Loucy (cell line): ENCODE results near the gene FZD8.

ENCODE experiments used
- H2AFZ ChIP-seq: fragments of 200-600 bp; sonication (generic); 2 replicates; pipeline ENCODE4 v1.6.0; 2016; ENCODE audit warnings: antibody characterized with exemption, mild to moderate bottlenecking, low read length, moderate library complexity
- H3F3A ChIP-seq: fragments of 200-600 bp; 2 replicates; pipeline ENCODE4 v1.6.0; 2016; ENCODE audit warnings: antibody characterized with exemption, low read depth, mild to moderate bottlenecking
- H3K27me3 ChIP-seq: fragments of 200-600 bp; sonication (generic); 2 replicates; pipeline ENCODE4 v1.6.1; 2014; ENCODE audit warnings: low read length, mild to moderate bottlenecking; ENCODE audit not compliant: insufficient read depth, poor library complexity, severe bottlenecking
- H3K36me3 ChIP-seq: fragments of 200-600 bp; sonication (generic); 2 replicates; pipeline ENCODE4 v1.6.1; 2016; ENCODE audit warnings: low read length; ENCODE audit not compliant: insufficient read depth
- H3K4me1 ChIP-seq: fragments of 200-600 bp; sonication (generic); 2 replicates; pipeline ENCODE4 v1.5.1; 2014; ENCODE audit warnings: low read length, mild to moderate bottlenecking; ENCODE audit not compliant: insufficient read depth, poor library complexity, severe bottlenecking
- H3K4me2 ChIP-seq: fragments of 200-600 bp; sonication (generic); 2 replicates; pipeline ENCODE4 v1.6.0; 2014; ENCODE audit warnings: antibody characterized with exemption, low read length, low read depth, mild to moderate bottlenecking; ENCODE audit not compliant: poor library complexity, severe bottlenecking
- H3K4me3 ChIP-seq: fragments of 200-600 bp; sonication (generic); 2 replicates; pipeline ENCODE4 v1.5.1; 2014; ENCODE audit warnings: low read length, mild to moderate bottlenecking, mixed read lengths; ENCODE audit not compliant: poor library complexity, severe bottlenecking
- H3K79me2 ChIP-seq: fragments of 200-600 bp; sonication (generic); 2 replicates; pipeline ENCODE4 v1.6.1; 2014; ENCODE audit warnings: low read length; ENCODE audit not compliant: insufficient read depth
- H3K9ac ChIP-seq: fragments of 200-600 bp; sonication (generic); 2 replicates; pipeline ENCODE4 v1.6.0; 2014; ENCODE audit warnings: mild to moderate bottlenecking, low read depth, low read length, moderate library complexity; ENCODE audit not compliant: poor library complexity, severe bottlenecking
- H3K9me2 ChIP-seq: fragments of 200-600 bp; sonication (generic); replicated peaks from 2 replicates; pipeline ENCODE4 v1.6.1; 2016; ENCODE audit warnings: low read depth, low read length, mixed read lengths
- H3K9me3 ChIP-seq: fragments of 200-600 bp; sonication (generic); 2 replicates; pipeline ENCODE4 v1.6.1; 2014; ENCODE audit warnings: mild to moderate bottlenecking, antibody characterized with exemption, low read length, low read depth; ENCODE audit not compliant: insufficient read depth
- H4K20me1 ChIP-seq: fragments of 200-600 bp; sonication (generic); 2 replicates; pipeline ENCODE4 v1.6.0; 2014; ENCODE audit warnings: antibody characterized with exemption, low read length, mild to moderate bottlenecking; ENCODE audit not compliant: insufficient read depth, poor library complexity, severe bottlenecking
- CTCF ChIP-seq: fragments of 200-600 bp; sonication (generic); conservative IDR thresholded peaks from 2 replicates; pipeline ENCODE4 v1.5.1; 2014; ENCODE audit warnings: mild to moderate bottlenecking, antibody characterized with exemption, low read length
- EZH2phosphoT487 ChIP-seq: fragments of 200-600 bp; IDR thresholded peaks from 2 replicates; pipeline ENCODE4 v1.6.1; 2018; ENCODE audit warnings: antibody characterized with exemption, mild to moderate bottlenecking, moderate library complexity, borderline replicate concordance

The FZD8 gene

GRCh38 chr10:35685402-35685801 is 43.3 kb upstream of the FZD8 start:
- Histone ChIP-seq H3K9ac (no peak overlapping the region), H2AFZ (no peak overlapping the region), H3K4me3 (no peak overlapping the region), H3K4me1 (no peaks in the 10 kb centered on the region), H3K9me2 (no peaks in the 10 kb centered on the region), H3K79me2 (no peaks in the 10 kb centered on the region), H3K27me3 (no peaks in the 10 kb centered on the region), H3K36me3 (no peaks in the 10 kb centered on the region), H4K20me1 (no peaks in the 10 kb centered on the region), H3K4me2 (no peak overlapping the region), H3K9me3 (no peaks in the 10 kb centered on the region), H3F3A (no peaks in the 10 kb centered on the region)
- TF ChIP-seq EZH2phosphoT487, result no peak
- TF ChIP-seq CTCF, result no peak

GRCh38 chr10:35684586-35684985 is 42.5 kb upstream of the FZD8 start:
- H3K27me3 ChIP-seq, result no peaks in the 10 kb centered on the region
- no peaks in the 10 kb centered on the region for H3K36me3 ChIP-seq
- no peaks in the 10 kb centered on the region for H4K20me1 ChIP-seq
- no peaks in the 10 kb centered on the region for H3K9me3 ChIP-seq
- no peaks in the 10 kb centered on the region for H3K79me2 ChIP-seq
- no peak overlapping the region for H2AFZ ChIP-seq
- H3K9me2 ChIP-seq, result no peaks in the 10 kb centered on the region
- no peak overlapping the region for H3K4me3 ChIP-seq
- no peak overlapping the region for H3K4me2 ChIP-seq
- no peaks in the 10 kb centered on the region for H3K4me1 ChIP-seq
- H3K9ac ChIP-seq, result no peak overlapping the region
- no peaks in the 10 kb centered on the region for H3F3A ChIP-seq
- TF ChIP-seq EZH2phosphoT487 (no peak), CTCF (no peak)

GRCh38 chr10:35675846-35676245 is 33.8 kb upstream of the FZD8 start:
- H3K4me2 ChIP-seq, result no peak overlapping the region
- no peaks in the 10 kb centered on the region for H3F3A ChIP-seq
- no peaks in the 10 kb centered on the region for H3K79me2 ChIP-seq
- no peaks in the 10 kb centered on the region for H3K36me3 ChIP-seq
- H4K20me1 ChIP-seq, result no peaks in the 10 kb centered on the region
- H3K9ac ChIP-seq, result no peak overlapping the region
- H3K4me1 ChIP-seq, result no peaks in the 10 kb centered on the region
- H3K4me3 ChIP-seq, result no peak overlapping the region
- no peak overlapping the region for H2AFZ ChIP-seq
- H3K9me2 ChIP-seq, result no peaks in the 10 kb centered on the region
- H3K9me3 ChIP-seq, result no peaks in the 10 kb centered on the region
- TF ChIP-seq CTCF, result no peak
- TF ChIP-seq EZH2phosphoT487, result no peak
- no peaks in the 10 kb centered on the region for H3K27me3 ChIP-seq
